ENCODE measurements around the gene RECQL5. TPM values are rescaled to one million over a fixed set of nuclear protein-coding genes. Genes with fewer than 3 reads are reported as not detected.

The RECQL5 gene
- total RNA-seq, 1 experiment from 2014 or later = 46.1 TPM

GRCh38 chr17:75637143-75637538 is 29.8 kb downstream of the RECQL5 start:
- Histone ChIP-seq H3K4me3 (ENCODE audit: low read depth in 2 of 2, low read length in 2 of 2) (no peak overlapping the region), H3K4me1 (ENCODE audit: control insufficient read depth, insufficient read depth, low read length) (peaks cover 25% of the 10 kb centered on the region), H3K27me3 (ENCODE audit: control insufficient read depth, insufficient read depth, low read length) (no peaks in the 10 kb centered on the region), H3K9me3 (ENCODE audit: control insufficient read depth, insufficient read depth, low read depth, low read length) (no peaks in the 10 kb centered on the region), H3K36me3 (ENCODE audit: control insufficient read depth, insufficient read depth, low read length) (no peaks in the 10 kb centered on the region), H3K27ac (ENCODE audit: low read length) (no peak overlapping the region)
- ATAC-seq (no peak), DNase-seq (ENCODE audit: low read depth, low spot score) (no peak)
- in situ Hi-C loops (cut with HindIII; ENCODE audit: low pct_unique_long_range_greater_than_20kb, low sequenced_read_pairs) = no loop called here
- BruUV-seq (replicated peaks) = no TSS peak
- ChIA-PET CTCF (interaction anchor here (0.6 to 5.5 kb wide), 4 partner anchors 13 to 218 kb away, joined by 3 to 86 read pairs (median 5); partner anchors contain the start of gene WBP2), POLR2A (no interaction called here)
- TF ChIP-seq SIN3A (IDR thresholded peaks at IDR 0.05; ENCODE audit: borderline replicate concordance, insufficient read depth, low read depth, low read length) (no peak), TCF7L2 (IDR thresholded peaks at IDR 0.05; ENCODE audit: low read depth, low read length) (no peak), CTCF (IDR thresholded peaks at IDR 0.05) (no peak), POLR2AphosphoS5 (IDR thresholded peaks at IDR 0.05; ENCODE audit: low read depth, low read length) (no peak), REST (IDR thresholded peaks at IDR 0.05; ENCODE audit: insufficient read depth in 1 of 2, low read depth in 2 of 2, low read length in 1 of 2) (no peak)
- intact Hi-C loops (cut with micrococcal nuclease; ENCODE audit: unreplicated experiment) = no loop called here

GRCh38 chr17:75636381-75637142 is 30.4 kb downstream of the RECQL5 start:
- Histone ChIP-seq H3K4me3 (ENCODE audit: low read depth in 2 of 2, low read length in 2 of 2) (no peak overlapping the region), H3K4me1 (ENCODE audit: control insufficient read depth, insufficient read depth, low read length) (peaks cover 25% of the 10 kb centered on the region), H3K27ac (ENCODE audit: low read length) (no peak overlapping the region), H3K36me3 (ENCODE audit: control insufficient read depth, insufficient read depth, low read length) (no peaks in the 10 kb centered on the region), H3K27me3 (ENCODE audit: control insufficient read depth, insufficient read depth, low read length) (no peaks in the 10 kb centered on the region), H3K9me3 (ENCODE audit: control insufficient read depth, insufficient read depth, low read depth, low read length) (no peaks in the 10 kb centered on the region)
- no TSS peak for BruUV-seq (replicated peaks)
- in situ Hi-C loops (cut with HindIII; ENCODE audit: low pct_unique_long_range_greater_than_20kb, low sequenced_read_pairs) = no loop called here
- no peak for ATAC-seq
- CTCF ChIA-PET = interaction anchor here (0.6 to 5.5 kb wide), 5 partner anchors 14 to 219 kb away, joined by 3 to 86 read pairs (median 4); partner anchors contain the start of gene WBP2
- TF ChIP-seq SIN3A (IDR thresholded peaks at IDR 0.05; ENCODE audit: borderline replicate concordance, insufficient read depth, low read depth, low read length) (no peak), POLR2AphosphoS5 (IDR thresholded peaks at IDR 0.05; ENCODE audit: low read depth, low read length) (no peak), REST (IDR thresholded peaks at IDR 0.05; ENCODE audit: insufficient read depth in 1 of 2, low read depth in 2 of 2, low read length in 1 of 2) (no peak), TCF7L2 (IDR thresholded peaks at IDR 0.05; ENCODE audit: low read depth, low read length) (no peak), CTCF (IDR thresholded peaks at IDR 0.05) (no peak)
- intact Hi-C loops (cut with micrococcal nuclease; ENCODE audit: unreplicated experiment) = no loop called here
- DNase-seq (ENCODE audit: low read depth, low spot score) = no peak
- POLR2A ChIA-PET = no interaction called here
